HCT116 (cell line): ENCODE data around the gene FCN1. TPM values are rescaled to one million over a fixed set of nuclear protein-coding genes. Genes with fewer than 3 reads are reported as not detected.

ENCODE experiments used
- ATAC-seq: fragments of 200-7000 bp; cut with Tn5 transposase; 2 replicates; pipeline ENCODE4 v1.9.1; 2020; ENCODE audit warnings: mild to moderate bottlenecking, moderate library complexity
- BruUV-seq: library from RNA; stranded (reverse); fragments of 400-500 nt; replicated peaks from 2 replicates; lab custom pipeline; 2021; lab: Mats Ljungman, UMichigan
- CTCF ChIA-PET: fragments of 300-600 bp; sonication (Branson Sonifier 250); formaldehyde crosslinking; loops from one replicate; lab custom pipeline; 2021; ENCODE audit warnings: antibody characterized with exemption; lab: Charles Lee
- POLR2A ChIA-PET: fragments of 300-600, 350-600 bp; sonication (Branson Sonifier 250); formaldehyde crosslinking; loops from one replicate; lab custom pipeline; 2021; ENCODE audit warnings: antibody characterized with exemption; lab: Charles Lee
- RAD21 ChIA-PET, 2 experiments: fragments of 300-600 bp; sonication (Branson Sonifier 250); formaldehyde crosslinking; loops; one replicate each; lab custom pipeline; 2023; ENCODE audit warnings: low total read pairs in 2 of 2; ENCODE audit not compliant: uncharacterized antibody in 2 of 2, unreplicated experiment in 2 of 2, low non-redundant PET in 1 of 2; lab: Charles Lee
- DNase-seq: peaks from one replicate; pipeline ENCODE4 v3.0.0-alpha.2; 2010; ENCODE audit warnings: low read depth, low spot score
- H2AFZ ChIP-seq: fragments of 200-600 bp; shearing (Covaris generic), sonication (generic); 2 replicates; pipeline ENCODE4 v1.6.1; 2017; ENCODE audit warnings: low read depth, mixed run types, mixed read lengths, antibody characterized with exemption, low read length; ENCODE audit not compliant: poor library complexity, severe bottlenecking
- H3K27ac ChIP-seq: 2 replicates; pipeline ENCODE4 v1.5.1; 2012; ENCODE audit warnings: low read depth, low read length
- H3K27me3 ChIP-seq: fragments of 200-600 bp; sonication (generic); 2 replicates; pipeline ENCODE4 v1.6.1; 2016; ENCODE audit warnings: mixed run types, low read length, mixed read lengths; ENCODE audit not compliant: insufficient read depth
- H3K36me3 ChIP-seq, 2 experiments: fragments of 200-500 bp in 1 of 2; fragments of 200-600 bp in 1 of 2; sonication (Bioruptor generic) in 1 of 2; sonication (generic) in 1 of 2; 2 replicates each; pipeline versions ENCODE4 v1.5.1 to v1.6.1; 2014 to 2016; ENCODE audit warnings: low read length in 2 of 2, inconsistent platforms in 1 of 2, mixed read lengths in 1 of 2, mixed run types in 1 of 2; ENCODE audit not compliant: insufficient read depth in 2 of 2, control insufficient read depth in 1 of 2
- H3K4me1 ChIP-seq, 2 experiments: fragments of 200-600 bp in 1 of 2; sonication (generic) in 1 of 2; 2 replicates each; pipeline versions ENCODE4 v1.5.1 to v1.6.1; 2012 to 2017; ENCODE audit warnings: low read length in 2 of 2, inconsistent platforms in 1 of 2, mild to moderate bottlenecking in 1 of 2, mixed read lengths in 1 of 2, mixed run types in 1 of 2, moderate library complexity in 1 of 2; ENCODE audit not compliant: insufficient read depth in 2 of 2, control insufficient read depth in 1 of 2
- H3K4me2 ChIP-seq: fragments of 200-600 bp; sonication (generic); 2 replicates; pipeline ENCODE4 v1.6.1; 2017; ENCODE audit warnings: mixed run types, low read length, mixed read lengths
- H3K4me3 ChIP-seq, 2 experiments: fragments of 200-600 bp in 1 of 2; sonication (generic) in 1 of 2; replicated peaks in 1 of 2; 2 replicates each; pipeline ENCODE4 v1.5.1; 2011 to 2016; ENCODE audit warnings: low read length in 2 of 2, control low read depth in 1 of 2, low read depth in 1 of 2, mild to moderate bottlenecking in 1 of 2, mixed read lengths in 1 of 2, mixed run types in 1 of 2
- H3K79me2 ChIP-seq: fragments of 200-600 bp; sonication (generic); 2 replicates; pipeline ENCODE4 v1.6.1; 2017; ENCODE audit warnings: mild to moderate bottlenecking, mixed run types, low read length, moderate library complexity, mixed read lengths; ENCODE audit not compliant: insufficient read depth
- H3K9ac ChIP-seq: fragments of 200-600 bp; sonication (generic); 2 replicates; pipeline ENCODE4 v1.6.1; 2016; ENCODE audit warnings: low read length, mixed read lengths
- H3K9me2 ChIP-seq: fragments of 200-600 bp; sonication (generic), shearing (Covaris generic); 2 replicates; pipeline ENCODE4 v1.6.1; 2017; ENCODE audit warnings: mixed run types, mild to moderate bottlenecking, moderate library complexity; ENCODE audit not compliant: insufficient read depth
- H3K9me3 ChIP-seq, 2 experiments: fragments of 200-500 bp in 1 of 2; fragments of 200-600 bp in 1 of 2; sonication (Bioruptor generic) in 1 of 2; sonication (generic) in 1 of 2; 2 replicates each; pipeline ENCODE4 v1.6.1; 2014 to 2017; ENCODE audit warnings: low read length in 2 of 2, mixed read lengths in 2 of 2, inconsistent platforms in 1 of 2, low read depth in 1 of 2, mild to moderate bottlenecking in 1 of 2, mixed run types in 1 of 2, moderate library complexity in 1 of 2; ENCODE audit not compliant: control insufficient read depth in 1 of 2, insufficient read depth in 1 of 2
- H4K20me1 ChIP-seq: fragments of 200-600 bp; sonication (generic), shearing (Covaris generic); 2 replicates; pipeline ENCODE4 v1.6.1; 2017; ENCODE audit warnings: mixed run types, mild to moderate bottlenecking, moderate library complexity; ENCODE audit not compliant: insufficient read depth
- CEBPB ChIP-seq: IDR thresholded peaks from 2 replicates; pipeline ENCODE4 v1.6.1; 2012; ENCODE audit warnings: low read depth
- EZH2 ChIP-seq: fragments of 200-600 bp; sonication (generic); IDR thresholded peaks from 2 replicates; pipeline ENCODE4 v1.6.1; 2017; ENCODE audit warnings: antibody characterized with exemption, mixed run types
- FOSL1 ChIP-seq: IDR thresholded peaks from 2 replicates; pipeline ENCODE4 v1.6.1; 2012; ENCODE audit warnings: low read depth
- JUND ChIP-seq: IDR thresholded peaks from 2 replicates; pipeline ENCODE4 v1.6.1; 2012
- POLR2A ChIP-seq: IDR thresholded peaks from 2 replicates; pipeline ENCODE4 v1.7.0; 2011; ENCODE audit warnings: borderline replicate concordance; ENCODE audit not compliant: insufficient read depth, insufficient read length; ENCODE audit errors: extremely low read depth
- POLR2AphosphoS5 ChIP-seq: IDR thresholded peaks from 2 replicates; pipeline ENCODE4 v1.6.1; 2011; ENCODE audit warnings: mild to moderate bottlenecking, low read depth, low read length, moderate library complexity
- RAD21 ChIP-seq: IDR thresholded peaks from 2 replicates; pipeline ENCODE4 v1.6.1; 2012; ENCODE audit warnings: low read depth, mild to moderate bottlenecking
- SIN3A ChIP-seq: IDR thresholded peaks from 2 replicates; pipeline ENCODE4 v1.6.1; 2012; ENCODE audit warnings: low read depth
- SRF ChIP-seq: IDR thresholded peaks from 2 replicates; pipeline ENCODE4 v1.6.1; 2012; ENCODE audit warnings: low read depth
- YY1 ChIP-seq: IDR thresholded peaks from 2 replicates; pipeline ENCODE4 v1.6.1; 2011; ENCODE audit warnings: low read length, low read depth, moderate library complexity, mild to moderate bottlenecking; ENCODE audit not compliant: insufficient replicate concordance; ENCODE audit errors: extremely low read depth
- ZBTB33 ChIP-seq: IDR thresholded peaks from 2 replicates; pipeline ENCODE4 v1.6.1; 2011; ENCODE audit warnings: mild to moderate bottlenecking, low read length, moderate library complexity; ENCODE audit not compliant: insufficient replicate concordance; ENCODE audit errors: extremely low read depth
- ZFX ChIP-seq: fragments of 450-650 bp; IDR thresholded peaks from 2 replicates; pipeline ENCODE4 v1.6.1; 2017
- intact Hi-C: fragments of 100-400 bp; cut with micrococcal nuclease; formaldehyde crosslinking; loops from 2 replicates; pipeline ENCODE4 v1.10.0; 2022
- total RNA-seq: library from RNA; stranded (reverse); gene quantifications from one replicate; pipeline ENCODE4 v1.2.1, GENCODE V29; 2021; ENCODE audit not compliant: unreplicated experiment

Gene FCN1
- total RNA-seq, 1 experiment from 2014 or later = not detected

- TF ChIP-seq RAD21 (no peak), JUND (no peak), ZFX (no peak), ZBTB33 (no peak), FOSL1 (no peak), SRF (no peak), SIN3A (no peak), CEBPB (no peak), POLR2AphosphoS5 (no peak), POLR2A (no peak), EZH2 (no peak), YY1 (no peak)
- Histone ChIP-seq H3K9me3 (no peaks in the 10 kb centered on the region), H3K36me3 (no peaks in the 10 kb centered on the region), H3K4me1 (no peaks in the 10 kb centered on the region), H3K27me3 (peaks cover 23% of the 10 kb centered on the region; the same call in 1 of the 2 replicates), H3K79me2 (no peaks in the 10 kb centered on the region), H3K9me2 (no peaks in the 10 kb centered on the region), H3K9ac (no peak overlapping the region), H3K4me3 (no peak overlapping the region), H3K27ac (no peak overlapping the region), H4K20me1 (no peaks in the 10 kb centered on the region), H2AFZ (no peak overlapping the region), H3K4me2 (no peak overlapping the region)
- DNase-seq = no peak
- ChIA-PET CTCF (no interaction called here), POLR2A (no interaction called here), RAD21 (no interaction called here)
- BruUV-seq = no TSS peak
- ATAC-seq = no peak
- intact Hi-C loops = no loop called here
These were observed 4.5 kb downstream of the FCN1 start for GRCh38 chr9:134913041-134913712.
